Mesendoderm (in vitro differentiated cells): ENCODE data around the gene SPIN1.

Source experiments
- DNase-seq: peaks from one replicate; pipeline ENCODE4 v3.0.0; 2013
- H2AK5ac ChIP-seq: 2 replicates; pipeline ENCODE4 v1.6.1; 2013; ENCODE audit warnings: low read length, inconsistent platforms
- H2BK120ac ChIP-seq: 2 replicates; pipeline ENCODE4 v1.6.1; 2013; ENCODE audit warnings: low read depth, mild to moderate bottlenecking, low read length, moderate library complexity, mixed read lengths
- H2BK15ac ChIP-seq: replicated peaks from 2 replicates; pipeline ENCODE4 v1.6.1; 2013; ENCODE audit warnings: low read depth, mild to moderate bottlenecking, moderate library complexity
- H2BK5ac ChIP-seq: 2 replicates; pipeline ENCODE4 v1.6.1; 2013; ENCODE audit warnings: low read length, inconsistent platforms
- H3K18ac ChIP-seq: 2 replicates; pipeline ENCODE4 v1.6.1; 2013; ENCODE audit warnings: mild to moderate bottlenecking, low read length, mixed read lengths
- H3K23ac ChIP-seq: one replicate; pipeline ENCODE4 v1.6.1; 2013; ENCODE audit warnings: low read length
- H3K27ac ChIP-seq: 2 replicates; pipeline ENCODE4 v1.5.1; 2013; ENCODE audit warnings: low read depth, mild to moderate bottlenecking, inconsistent platforms, low read length, moderate library complexity
- H3K27me3 ChIP-seq: 2 replicates; pipeline ENCODE4 v1.6.1; 2013; ENCODE audit warnings: low read length, control low read depth, mild to moderate bottlenecking, inconsistent platforms; ENCODE audit not compliant: insufficient read depth, poor library complexity
- H3K36me3 ChIP-seq: 2 replicates; pipeline ENCODE4 v1.6.1; 2013; ENCODE audit warnings: low read length, inconsistent platforms; ENCODE audit not compliant: control insufficient read depth, insufficient read depth
- H3K4ac ChIP-seq: one replicate; pipeline ENCODE4 v1.6.1; 2013; ENCODE audit warnings: low read depth, mild to moderate bottlenecking, low read length, moderate library complexity
- H3K4me1 ChIP-seq: 2 replicates; pipeline ENCODE4 v1.6.1; 2013; ENCODE audit warnings: low read depth, low read length, inconsistent platforms; ENCODE audit not compliant: control insufficient read depth
- H3K4me2 ChIP-seq: 2 replicates; pipeline ENCODE4 v1.6.1; 2013; ENCODE audit warnings: low read length
- H3K4me3 ChIP-seq: 2 replicates; pipeline ENCODE4 v1.5.1; 2013; ENCODE audit warnings: mild to moderate bottlenecking, low read length
- H3K56ac ChIP-seq: one replicate; pipeline ENCODE4 v1.6.1; 2013; ENCODE audit warnings: low read length
- H3K79me1 ChIP-seq: 2 replicates; pipeline ENCODE4 v1.6.1; 2013; ENCODE audit warnings: low read length, inconsistent platforms
- H3K79me2 ChIP-seq: 2 replicates; pipeline ENCODE4 v1.6.1; 2013; ENCODE audit warnings: mild to moderate bottlenecking, low read length; ENCODE audit not compliant: control insufficient read depth, insufficient read depth
- H3K9ac ChIP-seq: 2 replicates; pipeline ENCODE4 v1.6.1; 2013; ENCODE audit warnings: low read length, inconsistent platforms
- H4K5ac ChIP-seq: one replicate; pipeline ENCODE4 v1.6.1; 2013; ENCODE audit warnings: low read length
- H4K8ac ChIP-seq: one replicate; pipeline ENCODE4 v1.6.1; 2013; ENCODE audit warnings: low read depth, mild to moderate bottlenecking, control low read depth, low read length, moderate library complexity
- WGBS: extraction: QIAGEN DNeasy Blood & Tissue Kit; methylation state at CpG from one replicate; pipeline ENCODE4 v1.1.7; 2013; ENCODE audit warnings: low lambda C conversion rate, missing lambda C conversion rate; ENCODE audit not compliant: insufficient coverage; ENCODE audit errors: extremely low coverage; 5-methylcytosine and 5-hydroxymethylcytosine counted together

SPIN1 gene

DNA sequence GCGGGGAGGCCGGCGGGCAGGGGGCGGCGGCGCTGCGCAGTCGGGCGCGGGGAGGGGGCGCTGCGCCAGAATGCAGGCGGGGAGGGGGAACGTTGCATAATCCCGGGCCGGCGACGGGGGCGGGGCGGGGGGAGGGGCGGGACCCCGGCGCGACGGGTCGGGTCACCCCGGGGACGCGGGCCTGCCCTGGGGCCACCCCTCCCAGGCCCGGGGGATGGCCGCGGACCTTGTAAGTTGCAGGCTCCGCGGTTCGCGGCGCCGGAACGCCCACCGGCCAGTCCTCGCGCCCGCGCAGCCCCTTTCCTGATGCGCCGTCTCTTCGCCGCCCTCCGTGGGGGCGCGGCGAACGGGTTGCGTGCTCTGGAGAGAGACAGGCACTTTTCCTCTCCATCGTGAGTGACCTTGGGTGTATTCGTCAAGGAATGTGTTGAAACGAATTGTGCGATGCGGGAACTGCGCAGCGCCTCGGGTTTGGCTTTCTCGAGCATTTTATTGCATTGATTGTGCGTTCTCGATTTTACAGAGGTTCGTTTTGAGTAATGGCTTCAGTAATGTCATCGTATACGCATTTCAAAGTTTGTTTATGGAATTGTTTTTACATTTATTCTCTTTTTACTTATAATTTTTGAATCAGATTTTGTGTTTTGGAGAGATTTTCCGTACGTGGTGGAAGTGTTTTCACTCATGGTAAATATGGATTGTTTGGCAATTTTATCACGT, 802 bp downstream of the SPIN1 start:
- H3K9ac ChIP-seq, result peak overlapping the region; percentile 98
- H3K79me1 ChIP-seq, result peaks cover 4% of the 10 kb centered on the region
- H3K4ac ChIP-seq, result peak overlapping the region; percentile 99
- no peaks in the 10 kb centered on the region for H3K36me3 ChIP-seq
- peak; percentile 87 for DNase-seq
- peak overlapping the region; percentile 99 for H3K4me3 ChIP-seq
- no peak overlapping the region for H4K5ac ChIP-seq
- H3K79me2 ChIP-seq, result peaks cover 47% of the 10 kb centered on the region
- H2BK120ac ChIP-seq, result no peak overlapping the region
- H3K27ac ChIP-seq, result peak overlapping the region; percentile 79
- peak overlapping the region; percentile 52 for H3K4me2 ChIP-seq
- H2BK5ac ChIP-seq, result peak overlapping the region; percentile 80
- no peak overlapping the region for H3K23ac ChIP-seq
- no peak overlapping the region for H4K8ac ChIP-seq
- H3K18ac ChIP-seq, result peak overlapping the region; percentile 93
- peaks cover 6% of the 10 kb centered on the region for H3K4me1 ChIP-seq
- H2AK5ac ChIP-seq, result no peak overlapping the region
- WGBS, result no CpG with 5 or more reads among the region's 71 CpGs
- H2BK15ac ChIP-seq, result no peak overlapping the region
- H3K27me3 ChIP-seq, result no peaks in the 10 kb centered on the region
- H3K56ac ChIP-seq, result peak overlapping the region; percentile 99

DNA sequence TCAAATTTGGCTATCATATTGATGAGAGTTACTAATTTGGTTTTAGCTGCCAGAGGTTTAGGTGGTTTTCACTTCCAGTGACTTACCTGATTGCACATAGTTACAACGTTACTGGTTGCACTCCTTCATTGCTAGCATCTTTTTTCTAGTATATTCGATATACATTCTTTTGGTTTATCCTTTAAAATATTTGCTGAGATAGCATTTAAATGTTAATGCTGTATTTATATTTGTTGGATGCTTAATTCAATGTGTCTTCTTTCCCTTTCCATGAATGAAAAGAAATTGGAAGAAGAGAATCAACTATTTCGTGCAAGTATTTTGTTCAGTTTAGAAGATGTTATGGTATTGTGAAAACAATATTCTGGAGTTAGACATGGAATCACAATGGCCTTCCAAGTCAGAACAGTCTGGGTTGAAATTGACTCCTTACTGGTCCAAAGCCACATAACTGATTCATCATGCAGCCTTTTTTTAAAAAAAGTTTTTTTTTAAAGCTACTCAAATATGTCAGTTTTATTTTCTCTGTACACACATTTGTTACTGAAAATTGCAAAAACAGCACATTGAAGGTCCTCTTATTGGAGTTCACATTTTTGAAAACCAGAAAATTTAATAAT, 2.2 kb downstream of the SPIN1 start:
- Histone ChIP-seq H3K27ac (no peak overlapping the region), H3K4me3 (no peak overlapping the region), H3K79me1 (peaks cover 4% of the 10 kb centered on the region), H2BK5ac (no peak overlapping the region), H3K18ac (no peak overlapping the region), H3K79me2 (peaks cover 56% of the 10 kb centered on the region), H2AK5ac (no peak overlapping the region), H3K23ac (no peak overlapping the region), H3K27me3 (no peaks in the 10 kb centered on the region), H2BK120ac (no peak overlapping the region), H3K9ac (peak overlapping the region; percentile 47), H3K4me1 (peaks cover 6% of the 10 kb centered on the region), H3K4ac (no peak overlapping the region), H4K8ac (no peak overlapping the region), H2BK15ac (no peak overlapping the region), H3K36me3 (no peaks in the 10 kb centered on the region), H3K4me2 (no peak overlapping the region), H4K5ac (no peak overlapping the region), H3K56ac (peak overlapping the region; percentile 39)
- WGBS, result no CpG with 5 or more reads among the region's 3 CpGs
- DNase-seq, result no peak

DNA sequence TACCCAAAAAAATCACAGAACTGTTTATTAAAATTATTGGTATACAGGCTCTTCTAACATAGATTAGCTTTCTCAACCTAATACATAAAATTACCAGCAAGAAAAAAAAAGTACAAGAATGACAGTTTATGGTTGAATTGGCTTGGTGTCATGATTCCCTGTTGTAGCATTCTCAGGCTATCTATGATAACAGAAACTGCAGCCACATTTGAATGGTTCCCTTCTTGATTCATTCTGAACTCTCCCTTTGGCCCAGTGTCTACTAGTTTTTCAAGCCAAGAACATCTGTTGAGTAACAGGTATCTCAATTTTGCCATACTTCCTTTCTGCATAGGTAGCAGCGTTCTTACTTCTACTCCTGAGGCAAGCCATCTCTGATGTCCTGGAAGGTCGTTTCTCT, 3.0 kb downstream of the SPIN1 start:
- no CpG with 5 or more reads among the region's 2 CpGs for WGBS

DNA sequence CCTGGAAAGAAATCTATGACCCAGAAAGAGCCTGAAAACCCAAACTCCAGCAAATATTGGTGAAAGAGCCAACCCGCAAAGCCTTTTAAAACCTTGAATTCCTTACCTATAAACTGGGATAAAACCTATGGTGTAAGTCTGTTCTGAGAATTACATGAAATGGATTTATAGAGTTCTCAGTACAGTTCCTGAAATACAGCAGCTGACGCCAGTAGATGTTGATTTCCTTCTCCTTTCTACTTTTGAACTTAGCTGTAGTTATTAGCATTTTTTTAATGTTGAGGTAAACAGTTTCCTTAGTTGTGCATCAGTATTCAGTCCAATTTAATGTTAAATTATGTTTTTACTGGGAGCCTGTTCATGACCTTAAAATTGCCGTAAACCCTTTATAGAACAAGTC, 3.7 kb downstream of the SPIN1 start:
- H2BK120ac ChIP-seq, result no peak overlapping the region
- no peak overlapping the region for H3K27ac ChIP-seq
- H3K4me3 ChIP-seq, result no peak overlapping the region
- H2BK5ac ChIP-seq, result no peak overlapping the region
- H3K23ac ChIP-seq, result no peak overlapping the region
- H4K5ac ChIP-seq, result no peak overlapping the region
- H3K36me3 ChIP-seq, result no peaks in the 10 kb centered on the region
- H2AK5ac ChIP-seq, result no peak overlapping the region
- H3K27me3 ChIP-seq, result no peaks in the 10 kb centered on the region
- H3K18ac ChIP-seq, result no peak overlapping the region
- H4K8ac ChIP-seq, result no peak overlapping the region
- H3K56ac ChIP-seq, result no peak overlapping the region
- no peak overlapping the region for H3K9ac ChIP-seq
- no peak overlapping the region for H3K4ac ChIP-seq
- no peak overlapping the region for H2BK15ac ChIP-seq
- no peak overlapping the region for H3K4me2 ChIP-seq
- no CpG with 5 or more reads among the region's 3 CpGs for WGBS
- no peak for DNase-seq
- peaks cover 4% of the 10 kb centered on the region for H3K79me1 ChIP-seq
- H3K4me1 ChIP-seq, result peaks cover 6% of the 10 kb centered on the region
- H3K79me2 ChIP-seq, result peaks cover 69% of the 10 kb centered on the region

More for the DNA sequence above, 3.0 kb downstream of the SPIN1 start:
- Histone ChIP-seq H3K9ac (no peak overlapping the region), H3K23ac (no peak overlapping the region), H4K5ac (no peak overlapping the region), H3K79me2 (peaks cover 62% of the 10 kb centered on the region), H3K27ac (no peak overlapping the region), H3K27me3 (no peaks in the 10 kb centered on the region), H2BK5ac (no peak overlapping the region), H3K36me3 (no peaks in the 10 kb centered on the region), H3K4me3 (no peak overlapping the region), H2BK120ac (no peak overlapping the region), H4K8ac (no peak overlapping the region), H2AK5ac (no peak overlapping the region), H3K4me1 (peaks cover 6% of the 10 kb centered on the region), H3K4me2 (no peak overlapping the region), H2BK15ac (no peak overlapping the region), H3K79me1 (peaks cover 4% of the 10 kb centered on the region), H3K18ac (no peak overlapping the region), H3K56ac (no peak overlapping the region), H3K4ac (no peak overlapping the region)
- DNase-seq, result no peak

DNA sequence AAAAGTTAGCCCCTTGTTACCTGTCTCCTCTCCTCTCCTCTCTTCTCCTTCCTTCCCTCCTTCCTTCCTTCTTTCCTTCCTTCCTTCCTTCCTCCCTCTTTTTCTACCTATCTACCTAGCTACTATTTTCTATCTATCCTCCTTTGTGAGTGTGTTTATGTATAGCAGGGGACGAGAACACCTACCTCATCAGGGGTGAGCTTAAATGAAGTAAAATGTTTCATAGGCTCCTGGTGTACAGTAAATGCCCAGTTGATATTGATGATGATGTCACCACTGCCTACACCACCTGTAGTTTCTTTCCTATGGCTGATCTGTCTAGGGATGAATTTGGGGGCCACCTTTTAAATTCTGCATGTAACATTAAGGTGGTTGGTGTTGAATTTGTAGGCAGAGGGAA, 4.3 kb downstream of the SPIN1 start:
- Histone ChIP-seq H3K27ac (no peak overlapping the region), H3K79me2 (peaks cover 75% of the 10 kb centered on the region), H3K4me3 (no peak overlapping the region), H2BK120ac (no peak overlapping the region), H3K79me1 (peaks cover 4% of the 10 kb centered on the region), H3K18ac (no peak overlapping the region), H3K9ac (no peak overlapping the region), H3K36me3 (no peaks in the 10 kb centered on the region), H4K8ac (no peak overlapping the region), H2BK15ac (no peak overlapping the region), H3K4ac (no peak overlapping the region), H3K56ac (no peak overlapping the region), H3K4me2 (no peak overlapping the region), H2BK5ac (no peak overlapping the region), H2AK5ac (no peak overlapping the region), H3K27me3 (no peaks in the 10 kb centered on the region), H3K23ac (no peak overlapping the region), H4K5ac (no peak overlapping the region), H3K4me1 (peaks cover 6% of the 10 kb centered on the region)
- no CpG with 5 or more reads among the region's 1 CpG for WGBS
- DNase-seq, result no peak
